Measurements from ENCODE around the gene MIEN1. TPM values are rescaled to one million over a fixed set of nuclear protein-coding genes. Genes with fewer than 3 reads are reported as not detected.
"Not testable (repeated sequence)": the region's sequence is repeated elsewhere in the genome, so short reads cannot be mapped to it uniquely, and the experiment has no call there.

MIEN1 gene
- total and polyA plus RNA-seq, 4 donors = 21.6 to 82.4 (median 46.0) TPM

GRCh38 chr17:39769974-39770587 lies 39.7 kb upstream of the MIEN1 start:
- H3K36me3 ChIP-seq (ENCODE audit: control insufficient read depth in 1 of 2, insufficient read depth in 2 of 2, low read length in 1 of 2) = no peaks in the 10 kb centered on the region
- WGBS, 2 donors = 53 to 58% methylated on average over 8 of the region's 8 CpGs
- intact Hi-C loops (cut with DNase I) = no loop called here
- ATAC-seq (ENCODE audit: low FRiP score) = no peak
- H3K27me3 ChIP-seq (ENCODE audit: control insufficient read depth in 1 of 2, insufficient read depth in 2 of 2, low read length in 1 of 2) = no peaks in the 10 kb centered on the region
- H3K9me3 ChIP-seq (ENCODE audit: control insufficient read depth, low read length) = no peaks in the 10 kb centered on the region
- H3K4me3 ChIP-seq (ENCODE audit: low read length in 2 of 2) = no peak overlapping the region
- no peak overlapping the region for H3K27ac ChIP-seq (ENCODE audit: low read depth in 1 of 2, low read length in 2 of 2)
- DNase-seq = no peak
- no peaks in the 10 kb centered on the region for H3K4me1 ChIP-seq (ENCODE audit: control insufficient read depth in 1 of 2, insufficient read depth in 2 of 2, low read length in 2 of 2)

- no peak overlapping the region for H3K27ac ChIP-seq (ENCODE audit: low read depth in 1 of 2, low read length in 2 of 2)
- ATAC-seq (ENCODE audit: low FRiP score) (no peak), DNase-seq (no peak)
- H3K27me3 ChIP-seq (ENCODE audit: control insufficient read depth in 1 of 2, insufficient read depth in 2 of 2, low read length in 1 of 2) = no peaks in the 10 kb centered on the region
- intact Hi-C loops (cut with DNase I) = no loop called here
- 74 to 80% methylated on average over 3 of the region's 3 CpGs for WGBS, 2 donors
- H3K9me3 ChIP-seq (ENCODE audit: control insufficient read depth, low read length) = no peaks in the 10 kb centered on the region
- no peaks in the 10 kb centered on the region for H3K36me3 ChIP-seq (ENCODE audit: control insufficient read depth in 1 of 2, insufficient read depth in 2 of 2, low read length in 1 of 2)
- no peaks in the 10 kb centered on the region for H3K4me1 ChIP-seq (ENCODE audit: control insufficient read depth in 1 of 2, insufficient read depth in 2 of 2, low read length in 2 of 2)
- no peak overlapping the region for H3K4me3 ChIP-seq (ENCODE audit: low read length in 2 of 2)
These were observed 36.8 kb upstream of the MIEN1 start for GRCh38 chr17:39767147-39767546.

- no peak for ATAC-seq (ENCODE audit: low FRiP score)
- H3K27me3 ChIP-seq (ENCODE audit: control insufficient read depth in 1 of 2, insufficient read depth in 2 of 2, low read length in 1 of 2) = no peaks in the 10 kb centered on the region
- intact Hi-C loops (cut with DNase I) = no loop called here
- no peaks in the 10 kb centered on the region for H3K4me1 ChIP-seq (ENCODE audit: control insufficient read depth in 1 of 2, insufficient read depth in 2 of 2, low read length in 2 of 2)
- no peak overlapping the region for H3K4me3 ChIP-seq (ENCODE audit: low read length in 2 of 2)
- H3K36me3 ChIP-seq (ENCODE audit: control insufficient read depth in 1 of 2, insufficient read depth in 2 of 2, low read length in 1 of 2) = no peaks in the 10 kb centered on the region
- no peak for DNase-seq
- no peak overlapping the region for H3K27ac ChIP-seq (ENCODE audit: low read depth in 1 of 2, low read length in 2 of 2)
- H3K9me3 ChIP-seq (ENCODE audit: control insufficient read depth, low read length) = no peaks in the 10 kb centered on the region
- 90 to 92% methylated on average over 18 of the region's 18 CpGs for WGBS, 2 donors
These were observed 35.4 kb upstream of the MIEN1 start for GRCh38 chr17:39765766-39766165.

GRCh38 chr17:39765175-39765574 lies 34.8 kb upstream of the MIEN1 start:
- ATAC-seq (ENCODE audit: low FRiP score) = no peak
- Histone ChIP-seq H3K4me3 (ENCODE audit: low read length in 2 of 2) (no peak overlapping the region), H3K9me3 (ENCODE audit: control insufficient read depth, low read length) (no peaks in the 10 kb centered on the region), H3K27ac (ENCODE audit: low read depth in 1 of 2, low read length in 2 of 2) (no peak overlapping the region), H3K27me3 (ENCODE audit: control insufficient read depth in 1 of 2, insufficient read depth in 2 of 2, low read length in 1 of 2) (no peaks in the 10 kb centered on the region), H3K36me3 (ENCODE audit: control insufficient read depth in 1 of 2, insufficient read depth in 2 of 2, low read length in 1 of 2) (no peaks in the 10 kb centered on the region), H3K4me1 (ENCODE audit: control insufficient read depth in 1 of 2, insufficient read depth in 2 of 2, low read length in 2 of 2) (no peaks in the 10 kb centered on the region)
- 61 to 86% methylated on average over 3 of the region's 3 CpGs for WGBS, 2 donors
- intact Hi-C loops (cut with DNase I) = no loop called here
- no peak for DNase-seq

GRCh38 chr17:39764171-39764570 lies 33.8 kb upstream of the MIEN1 start:
- H3K27me3 ChIP-seq (ENCODE audit: control insufficient read depth in 1 of 2, insufficient read depth in 2 of 2, low read length in 1 of 2); H3K9me3 ChIP-seq (ENCODE audit: control insufficient read depth, low read length); H3K27ac ChIP-seq (ENCODE audit: low read depth in 1 of 2, low read length in 2 of 2); DNase-seq; intact Hi-C loops (cut with DNase I); ATAC-seq (ENCODE audit: low FRiP score); H3K4me3 ChIP-seq (ENCODE audit: low read length in 2 of 2); H3K4me1 ChIP-seq (ENCODE audit: control insufficient read depth in 1 of 2, insufficient read depth in 2 of 2, low read length in 2 of 2); H3K36me3 ChIP-seq (ENCODE audit: control insufficient read depth in 1 of 2, insufficient read depth in 2 of 2, low read length in 1 of 2): not testable (repeated sequence)
- WGBS, 2 donors = 85 to 91% methylated on average over 3 of the region's 3 CpGs

GRCh38 chr17:39763051-39763820 lies 32.9 kb upstream of the MIEN1 start:
- H3K4me1 ChIP-seq (ENCODE audit: control insufficient read depth in 1 of 2, insufficient read depth in 2 of 2, low read length in 2 of 2) = no peaks in the 10 kb centered on the region
- H3K36me3 ChIP-seq (ENCODE audit: control insufficient read depth in 1 of 2, insufficient read depth in 2 of 2, low read length in 1 of 2) = no peaks in the 10 kb centered on the region
- DNase-seq = no peak
- no peak overlapping the region for H3K4me3 ChIP-seq (ENCODE audit: low read length in 2 of 2)
- intact Hi-C loops (cut with DNase I) = no loop called here
- ATAC-seq (ENCODE audit: low FRiP score) = no peak
- 35 to 42% methylated on average over 5 of the region's 5 CpGs for WGBS, 2 donors
- no peaks in the 10 kb centered on the region for H3K27me3 ChIP-seq (ENCODE audit: control insufficient read depth in 1 of 2, insufficient read depth in 2 of 2, low read length in 1 of 2)
- no peak overlapping the region for H3K27ac ChIP-seq (ENCODE audit: low read depth in 1 of 2, low read length in 2 of 2)
- no peaks in the 10 kb centered on the region for H3K9me3 ChIP-seq (ENCODE audit: control insufficient read depth, low read length)

GRCh38 chr17:39761861-39762496 lies 31.6 kb upstream of the MIEN1 start:
- Histone ChIP-seq H3K9me3 (ENCODE audit: control insufficient read depth, low read length) (no peaks in the 10 kb centered on the region), H3K36me3 (ENCODE audit: control insufficient read depth in 1 of 2, insufficient read depth in 2 of 2, low read length in 1 of 2) (no peaks in the 10 kb centered on the region), H3K4me3 (ENCODE audit: low read length in 2 of 2) (no peak overlapping the region), H3K27me3 (ENCODE audit: control insufficient read depth in 1 of 2, insufficient read depth in 2 of 2, low read length in 1 of 2) (no peaks in the 10 kb centered on the region), H3K27ac (ENCODE audit: low read depth in 1 of 2, low read length in 2 of 2) (no peak overlapping the region), H3K4me1 (ENCODE audit: control insufficient read depth in 1 of 2, insufficient read depth in 2 of 2, low read length in 2 of 2) (no peaks in the 10 kb centered on the region)
- WGBS, 2 donors = 95 to 96% methylated on average over 10 of the region's 10 CpGs
- ATAC-seq (ENCODE audit: low FRiP score) (no peak), DNase-seq (no peak)
- intact Hi-C loops (cut with DNase I) = no loop called here

GRCh38 chr17:39759204-39759603 lies 28.9 kb upstream of the MIEN1 start:
- no peak for DNase-seq
- 89 to 98% methylated on average over 5 of the region's 5 CpGs for WGBS, 2 donors
- Histone ChIP-seq H3K27ac (ENCODE audit: low read depth in 1 of 2, low read length in 2 of 2) (no peak overlapping the region), H3K9me3 (ENCODE audit: control insufficient read depth, low read length) (no peaks in the 10 kb centered on the region), H3K36me3 (ENCODE audit: control insufficient read depth in 1 of 2, insufficient read depth in 2 of 2, low read length in 1 of 2) (no peaks in the 10 kb centered on the region), H3K4me3 (ENCODE audit: low read length in 2 of 2) (no peak overlapping the region), H3K27me3 (ENCODE audit: control insufficient read depth in 1 of 2, insufficient read depth in 2 of 2, low read length in 1 of 2) (no peaks in the 10 kb centered on the region), H3K4me1 (ENCODE audit: control insufficient read depth in 1 of 2, insufficient read depth in 2 of 2, low read length in 2 of 2) (no peaks in the 10 kb centered on the region)
- intact Hi-C loops (cut with DNase I) = no loop called here
- ATAC-seq (ENCODE audit: low FRiP score) = no peak

Measured in aorta (tissue), 5 donors.